ENCODE measurements around the gene MDN1. TPM values are rescaled to one million over a fixed set of nuclear protein-coding genes. Genes with fewer than 3 reads are reported as not detected.

MDN1 gene
- total and polyA plus RNA-seq, 3 donors from 2014 or later: 39.1 to 89.0 (median 80.3) TPM

- Histone ChIP-seq H3K9me3 (no peaks in the 10 kb centered on the region), H3K27ac (no peak overlapping the region), H3K4me1 (no peaks in the 10 kb centered on the region), H3K27me3 (no peaks in the 10 kb centered on the region), H3K36me3 (ENCODE audit: low read depth, missing control alignments) (no peaks in the 10 kb centered on the region), H3K4me3 (no peak overlapping the region)
- DNase-seq: no peak
- WGBS, 2 donors: 93 to 98% methylated on average over 1 of the region's 1 CpG
- TF ChIP-seq POLR2A (IDR thresholded peaks at IDR 0.05) (no peak), CTCF (IDR thresholded peaks at IDR 0.05) (no peak)
- intact Hi-C loops (cut with DNase I; ENCODE audit: low total_unique reads): no loop called here
Measured at GRCh38 chr6:89703292-89703691, 116.3 kb downstream of the MDN1 start.

GRCh38 chr6:89702349-89702748 is 117.2 kb downstream of the MDN1 start:
- Histone ChIP-seq H3K27me3 (no peaks in the 10 kb centered on the region), H3K27ac (no peak overlapping the region), H3K4me3 (no peak overlapping the region), H3K4me1 (no peaks in the 10 kb centered on the region), H3K9me3 (no peaks in the 10 kb centered on the region), H3K36me3 (ENCODE audit: low read depth, missing control alignments) (no peaks in the 10 kb centered on the region)
- DNase-seq: no peak
- intact Hi-C loops (cut with DNase I; ENCODE audit: low total_unique reads): no loop called here
- TF ChIP-seq CTCF (IDR thresholded peaks at IDR 0.05) (no peak), POLR2A (IDR thresholded peaks at IDR 0.05) (no peak)
- 95 to 98% methylated on average over 3 of the region's 3 CpGs for WGBS, 2 donors

GRCh38 chr6:89695667-89696066 is 123.9 kb downstream of the MDN1 start:
- intact Hi-C loops (cut with DNase I; ENCODE audit: low total_unique reads): no loop called here
- H3K9me3 ChIP-seq: no peaks in the 10 kb centered on the region
- H3K4me3 ChIP-seq: no peak overlapping the region
- no peaks in the 10 kb centered on the region for H3K36me3 ChIP-seq (ENCODE audit: low read depth, missing control alignments)
- 93 to 94% methylated on average over 7 of the region's 7 CpGs for WGBS, 2 donors
- no peak for DNase-seq
- no peaks in the 10 kb centered on the region for H3K27me3 ChIP-seq
- peaks cover 6% of the 10 kb centered on the region for H3K4me1 ChIP-seq
- no peak overlapping the region for H3K27ac ChIP-seq
- TF ChIP-seq CTCF (IDR thresholded peaks at IDR 0.05) (no peak), POLR2A (IDR thresholded peaks at IDR 0.05) (no peak)

GRCh38 chr6:89694428-89694827 is 125.2 kb downstream of the MDN1 start:
- no peaks in the 10 kb centered on the region for H3K9me3 ChIP-seq
- intact Hi-C loops (cut with DNase I; ENCODE audit: low total_unique reads): no loop called here
- peaks cover 14% of the 10 kb centered on the region for H3K4me1 ChIP-seq
- H3K27me3 ChIP-seq: no peaks in the 10 kb centered on the region
- no peaks in the 10 kb centered on the region for H3K36me3 ChIP-seq (ENCODE audit: low read depth, missing control alignments)
- no peak overlapping the region for H3K27ac ChIP-seq
- H3K4me3 ChIP-seq: no peak overlapping the region
- WGBS, 2 donors: 96 to 98% methylated on average over 4 of the region's 4 CpGs
- TF ChIP-seq POLR2A (IDR thresholded peaks at IDR 0.05) (no peak), CTCF (IDR thresholded peaks at IDR 0.05) (no peak)
- DNase-seq: no peak

DNA sequence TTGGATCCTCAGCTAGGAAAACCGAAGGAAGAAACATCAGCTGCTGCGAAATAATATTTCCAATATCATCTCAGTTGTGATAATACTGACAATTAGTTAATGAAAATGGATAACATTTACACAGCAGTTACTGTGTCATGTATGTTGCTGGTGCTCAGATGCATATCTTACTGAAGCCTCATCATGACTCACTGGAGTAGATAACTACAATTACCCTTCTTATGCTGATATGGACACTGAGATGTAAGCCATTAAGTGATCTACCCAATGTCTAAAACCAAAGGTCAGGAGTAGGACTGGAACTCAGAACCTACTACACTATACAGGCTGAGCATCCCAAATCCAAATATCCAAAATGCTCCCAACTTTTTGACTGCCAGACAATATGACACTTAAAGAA is 126.4 kb downstream of the MDN1 start:
- TF ChIP-seq POLR2A (IDR thresholded peaks at IDR 0.05): no peak
- no peak overlapping the region for H3K4me3 ChIP-seq
- H3K4me1 ChIP-seq: peaks cover 14% of the 10 kb centered on the region
- no peaks in the 10 kb centered on the region for H3K9me3 ChIP-seq
- no peak overlapping the region for H3K27ac ChIP-seq
- DNase-seq: no peak
- intact Hi-C loops (cut with DNase I; ENCODE audit: low total_unique reads): no loop called here
- H3K36me3 ChIP-seq (ENCODE audit: low read depth, missing control alignments): no peaks in the 10 kb centered on the region
- no peaks in the 10 kb centered on the region for H3K27me3 ChIP-seq
- WGBS, 2 donors: 96 to 97% methylated on average over 2 of the region's 2 CpGs
